GM12873 (cell line): ENCODE data around the gene ISG15.

Experiments
- TF ChIP-seq, protein P1 (sequence below): IDR thresholded peaks from 2 replicates; pipeline ENCODE4 v1.5.1; 2012; ENCODE audit warnings: low read depth, mild to moderate bottlenecking, moderate library complexity, low read length, control low read depth; ENCODE audit not compliant: insufficient read depth; ENCODE audit errors: missing control alignments

Gene ISG15

DNA sequence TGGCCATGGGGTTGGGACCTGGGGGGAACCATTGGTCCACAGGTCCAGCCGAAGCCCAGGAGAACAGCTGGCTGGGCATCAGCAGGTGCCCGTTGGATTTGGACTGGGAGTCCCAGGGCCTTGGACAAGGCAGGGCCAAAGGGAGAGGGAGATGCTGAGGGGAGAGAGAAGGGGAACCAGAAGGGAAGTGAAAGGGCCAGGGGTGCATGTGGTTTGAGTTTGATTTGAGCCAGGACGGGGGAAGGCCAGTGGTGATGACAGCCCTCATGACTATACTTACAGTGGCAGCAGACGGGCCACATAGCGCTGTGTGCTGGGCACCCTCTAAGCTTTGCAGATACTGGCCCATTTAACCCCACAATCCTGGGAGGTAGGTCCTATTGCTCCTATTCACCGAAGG is 25.4 kb downstream of the ISG15 start:
- TF ChIP-seq, protein P1, sequence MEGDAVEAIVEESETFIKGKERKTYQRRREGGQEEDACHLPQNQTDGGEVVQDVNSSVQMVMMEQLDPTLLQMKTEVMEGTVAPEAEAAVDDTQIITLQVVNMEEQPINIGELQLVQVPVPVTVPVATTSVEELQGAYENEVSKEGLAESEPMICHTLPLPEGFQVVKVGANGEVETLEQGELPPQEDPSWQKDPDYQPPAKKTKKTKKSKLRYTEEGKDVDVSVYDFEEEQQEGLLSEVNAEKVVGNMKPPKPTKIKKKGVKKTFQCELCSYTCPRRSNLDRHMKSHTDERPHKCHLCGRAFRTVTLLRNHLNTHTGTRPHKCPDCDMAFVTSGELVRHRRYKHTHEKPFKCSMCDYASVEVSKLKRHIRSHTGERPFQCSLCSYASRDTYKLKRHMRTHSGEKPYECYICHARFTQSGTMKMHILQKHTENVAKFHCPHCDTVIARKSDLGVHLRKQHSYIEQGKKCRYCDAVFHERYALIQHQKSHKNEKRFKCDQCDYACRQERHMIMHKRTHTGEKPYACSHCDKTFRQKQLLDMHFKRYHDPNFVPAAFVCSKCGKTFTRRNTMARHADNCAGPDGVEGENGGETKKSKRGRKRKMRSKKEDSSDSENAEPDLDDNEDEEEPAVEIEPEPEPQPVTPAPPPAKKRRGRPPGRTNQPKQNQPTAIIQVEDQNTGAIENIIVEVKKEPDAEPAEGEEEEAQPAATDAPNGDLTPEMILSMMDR = no peak

- TF ChIP-seq, protein P1 = no peak
Observed at GRCh38 chr1:1039145-1039910, 26.0 kb downstream of the ISG15 start.

DNA sequence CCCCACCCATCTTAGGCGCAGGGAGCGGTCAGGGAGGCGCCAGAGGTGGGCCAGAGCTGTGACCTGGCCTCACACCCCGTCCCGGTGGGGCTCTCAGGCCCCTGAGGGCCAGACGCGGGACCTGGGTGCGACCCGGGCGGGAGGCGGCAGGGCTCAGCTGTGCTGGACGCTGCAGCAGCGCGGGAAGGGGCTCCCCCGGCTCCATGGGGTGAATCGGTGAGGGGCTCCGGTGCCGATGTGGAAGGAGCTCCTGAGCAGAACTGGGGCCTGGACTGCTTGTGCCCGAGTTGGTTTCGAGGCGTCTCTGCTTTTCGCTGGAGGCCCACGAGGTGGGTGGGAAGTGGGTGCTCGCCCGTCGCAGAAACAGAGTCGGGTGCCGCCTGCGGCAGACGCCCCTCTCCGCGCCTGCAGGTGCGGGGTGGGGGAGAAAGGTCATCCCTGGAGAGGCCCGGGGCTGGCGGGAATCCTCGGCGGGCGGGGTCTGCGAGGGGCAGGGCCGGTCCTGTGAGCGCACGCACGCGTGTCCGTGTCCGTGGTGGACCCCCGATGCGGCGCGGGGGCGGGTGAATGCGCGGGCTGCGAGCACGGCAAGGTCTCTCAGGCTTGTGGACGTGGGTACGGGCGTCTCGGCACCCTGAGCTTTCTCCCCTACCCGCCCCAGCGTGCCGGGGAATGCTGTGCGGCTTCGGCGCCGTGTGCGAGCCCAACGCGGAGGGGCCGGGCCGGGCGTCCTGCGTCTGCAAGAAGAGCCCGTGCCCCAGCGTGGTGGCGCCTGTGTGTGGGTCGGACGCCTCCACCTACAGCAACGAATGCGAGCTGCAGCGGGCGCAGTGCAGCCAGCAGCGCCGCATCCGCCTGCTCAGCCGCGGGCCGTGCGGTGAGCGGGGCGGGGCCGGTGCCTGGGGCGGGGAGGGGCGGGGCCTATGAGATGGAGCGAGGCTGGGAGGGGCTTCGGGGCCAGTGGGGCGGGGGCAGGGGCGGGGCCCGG is 27.0 kb downstream of the ISG15 start:
- TF ChIP-seq, protein P1 = no peak

- TF ChIP-seq, protein P1 = no peak
Observed at GRCh38 chr1:1041092-1041523, 27.8 kb downstream of the ISG15 start.

DNA sequence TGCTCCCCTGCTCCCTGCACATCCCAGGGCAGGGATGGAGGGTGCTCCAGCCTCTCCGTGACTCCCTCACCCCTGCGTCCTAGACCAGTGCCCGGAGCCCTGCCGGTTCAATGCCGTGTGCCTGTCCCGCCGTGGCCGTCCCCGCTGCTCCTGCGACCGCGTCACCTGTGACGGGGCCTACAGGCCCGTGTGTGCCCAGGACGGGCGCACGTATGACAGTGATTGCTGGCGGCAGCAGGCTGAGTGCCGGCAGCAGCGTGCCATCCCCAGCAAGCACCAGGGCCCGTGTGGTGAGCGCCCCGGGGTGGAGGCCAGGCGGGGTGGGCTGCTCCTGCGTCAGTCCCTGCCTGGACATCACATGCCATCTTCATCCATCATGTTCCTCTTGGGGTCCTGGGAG is 28.6 kb downstream of the ISG15 start:
- TF ChIP-seq, protein P1 = no peak

GRCh38 chr1:1042835-1043234 is 29.5 kb downstream of the ISG15 start:
- TF ChIP-seq, protein P1 = no peak

GRCh38 chr1:1043411-1043810 is 30.1 kb downstream of the ISG15 start:
- TF ChIP-seq, protein P1 = no peak
